Effector memory CD4-positive, alpha-beta T cell (primary cell): ENCODE measurements around the gene OTOP3.

Experiments
- DNase-seq, 3 donors: peaks; one replicate each; pipeline ENCODE4 v3.0.0-alpha.2; 2020
- H3K27ac ChIP-seq: 2 replicates; pipeline ENCODE4 v1.7.0; 2013; ENCODE audit warnings: mild to moderate bottlenecking, low read length, moderate library complexity; ENCODE audit not compliant: insufficient read depth, poor library complexity, severe bottlenecking
- H3K27me3 ChIP-seq: replicated peaks from 2 replicates; pipeline ENCODE4 v1.7.0; 2013; ENCODE audit warnings: mild to moderate bottlenecking, low read length; ENCODE audit not compliant: insufficient read depth, control insufficient read depth, poor library complexity, severe bottlenecking
- H3K36me3 ChIP-seq: 2 replicates; pipeline ENCODE4 v1.7.0; 2013; ENCODE audit warnings: mild to moderate bottlenecking, low read length, moderate library complexity; ENCODE audit not compliant: control insufficient read depth, insufficient read depth
- H3K4me1 ChIP-seq: 2 replicates; pipeline ENCODE4 v1.7.0; 2013; ENCODE audit warnings: low read length, mild to moderate bottlenecking; ENCODE audit not compliant: control insufficient read depth, insufficient read depth, poor library complexity, severe bottlenecking
- H3K4me3 ChIP-seq: 2 replicates; pipeline ENCODE4 v1.7.0; 2013; ENCODE audit warnings: low read length, low read depth, mild to moderate bottlenecking; ENCODE audit not compliant: insufficient read depth, poor library complexity, severe bottlenecking
- H3K9me3 ChIP-seq: 2 replicates; pipeline ENCODE4 v1.7.0; 2013; ENCODE audit warnings: mild to moderate bottlenecking, low read length, moderate library complexity; ENCODE audit not compliant: control insufficient read depth

The OTOP3 gene

GRCh38 chr17:74998783-74999182 lies 63.1 kb downstream of the OTOP3 start:
- Histone ChIP-seq H3K27ac (no peak overlapping the region), H3K4me3 (no peak overlapping the region), H3K36me3 (no peaks in the 10 kb centered on the region), H3K27me3 (no peaks in the 10 kb centered on the region), H3K9me3 (no peaks in the 10 kb centered on the region), H3K4me1 (no peaks in the 10 kb centered on the region)
- DNase-seq: no peak

GRCh38 chr17:74999523-74999922 lies 63.8 kb downstream of the OTOP3 start:
- no peak overlapping the region for H3K4me3 ChIP-seq
- H3K4me1 ChIP-seq: no peaks in the 10 kb centered on the region
- no peak overlapping the region for H3K27ac ChIP-seq
- no peaks in the 10 kb centered on the region for H3K27me3 ChIP-seq
- no peaks in the 10 kb centered on the region for H3K36me3 ChIP-seq
- no peaks in the 10 kb centered on the region for H3K9me3 ChIP-seq
- DNase-seq: no peak
